GM13976 (cell line): ENCODE results near the gene SCNN1A.
A peak's percentile ranks its signal among the peaks of the same experiment; 100 is the strongest.

Experiments
- DNase-seq: peaks from one replicate; pipeline ENCODE4 v3.0.0; 2012; ENCODE audit warnings: low spot score
- CTCF ChIP-seq: IDR thresholded peaks from 2 replicates; pipeline ENCODE4 v1.5.1; 2012; ENCODE audit warnings: borderline replicate concordance, mild to moderate bottlenecking; ENCODE audit not compliant: insufficient read depth; ENCODE audit errors: extremely low read depth, missing control alignments, control extremely low read depth
- in situ Hi-C: fragments of 300-500 bp; cut with MboI; formaldehyde crosslinking; loops from one replicate; pipeline ENCODE4 v1.12.0; 2022; ENCODE audit warnings: low sequenced_read_pairs, mixed read lengths, inconsistent platforms; ENCODE audit not compliant: unreplicated experiment

The SCNN1A gene

GRCh38 chr12:6363330-6364043 is 11.9 kb downstream of the SCNN1A start:
- TF ChIP-seq CTCF, result no peak
- DNase-seq, result peak; percentile 87
- in situ Hi-C loops, result no loop called here

DNA sequence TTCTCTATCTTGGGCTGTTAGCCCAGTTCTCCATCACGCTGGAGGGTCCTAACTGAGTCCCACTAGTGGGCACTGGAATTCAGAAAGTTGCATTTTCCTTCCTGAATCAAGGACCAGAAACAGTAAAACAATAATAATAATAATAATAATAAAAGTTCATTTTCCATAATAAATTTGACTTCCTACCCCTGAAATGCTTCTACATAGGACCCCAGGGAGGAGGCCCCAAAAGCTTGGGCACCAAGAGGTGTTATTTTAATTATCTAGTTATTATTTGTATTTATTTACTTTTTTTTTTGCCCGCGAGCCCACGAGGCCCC is 12.4 kb downstream of the SCNN1A start:
- no peak for DNase-seq
- no peak for TF ChIP-seq CTCF
- in situ Hi-C loops, result no loop called here

DNA sequence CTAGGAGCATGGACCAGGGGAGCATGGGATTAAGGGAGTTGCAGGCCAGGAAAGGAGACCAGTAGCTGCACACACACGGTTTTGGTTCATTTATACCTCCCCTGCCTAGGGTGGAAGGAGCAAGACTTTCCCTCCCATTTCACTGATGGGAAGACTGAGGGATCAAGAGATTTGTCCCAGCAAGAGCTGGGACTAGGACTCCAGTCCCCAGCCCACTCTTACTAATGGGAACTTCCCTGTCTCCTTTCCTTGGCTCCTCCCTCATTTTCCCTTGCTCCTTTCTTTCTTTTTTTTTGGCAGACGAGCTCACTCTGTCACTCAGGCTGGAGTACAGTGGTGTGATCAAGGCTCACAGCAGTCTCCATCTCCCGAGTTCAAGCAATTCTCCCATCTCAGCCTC is 13.0 kb downstream of the SCNN1A start:
- no peak for DNase-seq
- in situ Hi-C loops, result no loop called here
- TF ChIP-seq CTCF, result no peak

DNA sequence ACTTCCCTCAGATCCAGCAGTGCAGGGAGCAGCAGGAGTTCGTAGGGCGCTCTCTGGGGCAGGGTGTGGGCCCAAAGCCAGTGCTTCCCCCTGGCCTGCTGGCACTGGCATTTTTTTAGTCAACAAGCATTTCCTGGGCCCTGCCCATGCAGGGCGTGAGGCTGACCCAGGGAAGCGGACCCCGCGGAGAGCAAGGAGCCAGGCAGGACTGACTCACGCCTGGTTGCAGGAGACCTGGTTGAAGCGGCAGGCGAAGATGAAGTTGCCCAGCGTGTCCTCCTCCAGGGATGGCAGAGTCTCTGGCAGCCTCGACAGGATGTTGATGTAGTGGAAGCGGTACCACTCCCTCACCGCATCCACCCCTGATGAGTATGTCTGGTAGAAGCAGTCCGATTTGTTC is 13.5 kb downstream of the SCNN1A start:
- in situ Hi-C loops, result no loop called here
- no peak for DNase-seq
- no peak for TF ChIP-seq CTCF

DNA sequence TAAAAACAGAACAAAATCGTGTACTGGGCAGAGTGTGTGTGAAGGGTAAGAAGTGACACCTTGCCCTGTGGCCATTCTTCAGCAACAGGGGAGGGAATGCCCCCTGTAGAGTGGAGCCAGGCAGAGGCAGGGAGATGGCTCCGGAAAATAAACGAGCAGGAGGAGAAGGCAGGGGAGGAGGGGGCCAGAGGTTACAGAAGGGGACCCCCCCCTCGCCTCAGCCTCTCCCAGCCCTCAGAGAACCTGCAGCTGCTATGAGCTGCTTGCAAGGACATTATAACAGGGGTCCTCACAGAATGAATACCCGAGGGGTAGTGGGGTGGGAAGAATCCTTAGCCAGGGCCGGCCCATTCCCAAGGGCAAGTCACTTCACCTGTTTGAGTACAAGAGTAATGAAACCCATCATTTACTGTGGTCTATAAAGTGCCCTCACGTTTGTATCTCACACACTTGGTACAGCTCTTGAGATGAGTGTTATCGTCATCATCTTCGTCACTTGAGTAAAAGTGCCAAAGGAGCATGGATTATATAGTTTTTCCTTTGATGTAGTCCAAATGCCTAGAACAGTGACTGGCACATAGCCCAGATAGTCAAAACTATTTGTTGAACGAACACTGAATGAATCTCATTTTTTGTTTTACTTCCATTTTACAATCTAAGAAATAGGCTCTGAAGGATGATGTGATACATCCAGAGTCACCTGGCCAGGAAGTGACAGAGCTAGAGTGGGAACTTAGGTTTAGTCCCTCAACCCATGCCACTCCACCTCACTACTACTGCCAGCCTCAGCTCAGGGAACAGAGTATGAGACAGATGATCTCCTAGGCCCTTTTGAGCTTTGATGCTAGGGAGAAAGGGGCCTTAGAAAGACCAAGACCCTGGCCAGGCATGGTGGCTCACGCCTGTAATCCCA is 14.5 kb downstream of the SCNN1A start:
- in situ Hi-C loops, result no loop called here
- TF ChIP-seq CTCF, result no peak
- DNase-seq, result no peak

DNA sequence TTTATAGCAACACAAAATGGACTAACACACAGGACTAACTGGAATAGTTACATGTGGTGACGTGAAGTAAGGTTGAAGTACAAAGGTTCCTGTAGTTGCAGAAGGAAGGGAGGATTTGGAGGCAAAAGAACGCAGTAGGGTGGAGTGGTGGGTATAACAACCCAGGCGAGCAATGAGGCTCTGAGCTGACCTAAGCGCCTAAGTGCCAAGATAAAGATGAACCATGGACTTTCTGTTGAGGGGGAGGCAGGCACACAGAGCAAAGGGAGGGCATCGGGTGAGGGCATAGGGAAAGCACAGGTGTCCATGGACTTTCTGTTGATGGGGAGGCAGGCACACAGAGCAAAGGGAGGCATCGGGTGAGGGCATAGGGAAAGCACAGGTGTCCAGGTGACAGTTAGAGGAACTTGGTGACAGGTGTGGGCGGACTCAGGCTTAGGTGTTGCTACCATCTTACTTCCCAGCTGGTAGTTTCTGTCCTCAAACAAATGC is 15.2 kb downstream of the SCNN1A start:
- in situ Hi-C loops, result no loop called here
- TF ChIP-seq CTCF, result no peak
- no peak for DNase-seq
